SK-N-SH treated with all-trans-retinoic acid at 6 μM for 48 hours (cell line): ENCODE data around the gene SRGAP2.
"Not testable (repeated sequence)": the region's sequence is repeated elsewhere in the genome, so short reads cannot be mapped to it uniquely, and the experiment has no call there.

ENCODE experiments used
- BACH2 ChIP-seq: fragments of 250-450 bp; sonication (Bioruptor Pico); IDR thresholded peaks from 2 replicates; pipeline ENCODE4 v1.9.0; 2021; ENCODE audit warnings: mild to moderate bottlenecking, borderline replicate concordance
- RARB ChIP-seq: fragments of 250-450 bp; sonication (Bioruptor Pico); IDR thresholded peaks from 2 replicates; pipeline ENCODE4 v1.8.0; 2021; ENCODE audit warnings: mild to moderate bottlenecking, moderate library complexity
- SNAI2 ChIP-seq: fragments of 250-450 bp; sonication (Bioruptor Pico); IDR thresholded peaks from 2 replicates; pipeline ENCODE4 v1.5.0; 2020; ENCODE audit warnings: mild to moderate bottlenecking, moderate library complexity
- ZFP3 ChIP-seq: fragments of 250-450 bp; sonication (Bioruptor Pico); IDR thresholded peaks from 2 replicates; pipeline ENCODE4 v1.5.0; 2020; ENCODE audit warnings: mild to moderate bottlenecking, moderate library complexity
- ZNF70 ChIP-seq: fragments of 450-650 bp; formaldehyde crosslinking; IDR thresholded peaks from 2 replicates; pipeline ENCODE4 v1.5.0; 2020; ENCODE audit warnings: mild to moderate bottlenecking, moderate library complexity
- TF ChIP-seq, protein P1 (sequence below): fragments of 250-450 bp; sonication (Bioruptor Pico); IDR thresholded peaks from 2 replicates; pipeline ENCODE4 v1.5.0; 2020; ENCODE audit warnings: mild to moderate bottlenecking, moderate library complexity

DNA sequence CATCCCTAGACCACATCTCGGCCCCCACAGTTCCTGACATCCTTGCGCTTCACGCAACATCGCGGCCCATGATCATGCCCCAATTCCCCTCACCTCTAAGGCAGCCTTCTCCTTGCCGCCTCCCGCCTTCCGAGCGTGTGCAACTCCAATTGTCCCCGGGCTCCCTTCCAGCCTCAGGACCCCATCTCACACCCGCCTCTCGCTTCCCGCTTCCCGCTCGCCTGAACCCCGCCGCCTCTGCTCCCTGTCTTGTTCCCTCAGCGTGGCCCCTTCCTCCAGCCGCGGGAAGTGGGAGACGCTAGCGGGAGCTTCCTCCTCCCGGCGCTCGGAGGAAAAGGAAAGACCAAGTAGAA lies 794 bp downstream of the SRGAP2 start:
- not testable (repeated sequence) for TF ChIP-seq RARB (CRISPR knock-in tag); ZNF70; SNAI2 (CRISPR knock-in tag); ZFP3 (CRISPR knock-in tag); BACH2 (CRISPR knock-in tag)
- TF ChIP-seq, protein P1, sequence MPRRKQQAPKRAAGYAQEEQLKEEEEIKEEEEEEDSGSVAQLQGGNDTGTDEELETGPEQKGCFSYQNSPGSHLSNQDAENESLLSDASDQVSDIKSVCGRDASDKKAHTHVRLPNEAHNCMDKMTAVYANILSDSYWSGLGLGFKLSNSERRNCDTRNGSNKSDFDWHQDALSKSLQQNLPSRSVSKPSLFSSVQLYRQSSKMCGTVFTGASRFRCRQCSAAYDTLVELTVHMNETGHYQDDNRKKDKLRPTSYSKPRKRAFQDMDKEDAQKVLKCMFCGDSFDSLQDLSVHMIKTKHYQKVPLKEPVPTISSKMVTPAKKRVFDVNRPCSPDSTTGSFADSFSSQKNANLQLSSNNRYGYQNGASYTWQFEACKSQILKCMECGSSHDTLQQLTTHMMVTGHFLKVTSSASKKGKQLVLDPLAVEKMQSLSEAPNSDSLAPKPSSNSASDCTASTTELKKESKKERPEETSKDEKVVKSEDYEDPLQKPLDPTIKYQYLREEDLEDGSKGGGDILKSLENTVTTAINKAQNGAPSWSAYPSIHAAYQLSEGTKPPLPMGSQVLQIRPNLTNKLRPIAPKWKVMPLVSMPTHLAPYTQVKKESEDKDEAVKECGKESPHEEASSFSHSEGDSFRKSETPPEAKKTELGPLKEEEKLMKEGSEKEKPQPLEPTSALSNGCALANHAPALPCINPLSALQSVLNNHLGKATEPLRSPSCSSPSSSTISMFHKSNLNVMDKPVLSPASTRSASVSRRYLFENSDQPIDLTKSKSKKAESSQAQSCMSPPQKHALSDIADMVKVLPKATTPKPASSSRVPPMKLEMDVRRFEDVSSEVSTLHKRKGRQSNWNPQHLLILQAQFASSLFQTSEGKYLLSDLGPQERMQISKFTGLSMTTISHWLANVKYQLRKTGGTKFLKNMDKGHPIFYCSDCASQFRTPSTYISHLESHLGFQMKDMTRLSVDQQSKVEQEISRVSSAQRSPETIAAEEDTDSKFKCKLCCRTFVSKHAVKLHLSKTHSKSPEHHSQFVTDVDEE (CRISPR knock-in tag) = not testable (repeated sequence)
